ENCODE results near the gene GLIS1. TPM values are rescaled to one million over a fixed set of nuclear protein-coding genes. Genes with fewer than 3 reads are reported as not detected.
A peak's percentile ranks its signal among the peaks of the same experiment; 100 is the strongest.

GLIS1 gene
- total RNA-seq, 1 donor from 2014 or later = 0.16 TPM

GRCh38 chr1:53678938-53679825 lies 59.8 kb downstream of the GLIS1 start:
- no peaks in the 10 kb centered on the region for H3K9me3 ChIP-seq (replicated peaks)
- H3K36me3 ChIP-seq = no peaks in the 10 kb centered on the region
- intact Hi-C loops (cut with micrococcal nuclease) = no loop called here
- TF ChIP-seq CTCF (IDR thresholded peaks at IDR 0.05; ENCODE audit: borderline replicate concordance) = no peak
- no peak for DNase-seq
- H3K27ac ChIP-seq (replicated peaks) = no peak overlapping the region
- peaks cover 7% of the 10 kb centered on the region for H3K4me1 ChIP-seq
- peaks cover 64% of the 10 kb centered on the region for H3K27me3 ChIP-seq (ENCODE audit: low read depth)
- no peak overlapping the region for H3K4me3 ChIP-seq

GRCh38 chr1:53678507-53678906 lies 60.5 kb downstream of the GLIS1 start:
- no peak overlapping the region for H3K4me3 ChIP-seq
- H3K4me1 ChIP-seq = peaks cover 7% of the 10 kb centered on the region
- no peak for TF ChIP-seq CTCF (IDR thresholded peaks at IDR 0.05; ENCODE audit: borderline replicate concordance)
- H3K27ac ChIP-seq (replicated peaks) = no peak overlapping the region
- peak; percentile 24 for DNase-seq
- no peaks in the 10 kb centered on the region for H3K36me3 ChIP-seq
- H3K9me3 ChIP-seq (replicated peaks) = no peaks in the 10 kb centered on the region
- H3K27me3 ChIP-seq (ENCODE audit: low read depth) = peaks cover 57% of the 10 kb centered on the region
- intact Hi-C loops (cut with micrococcal nuclease) = no loop called here

GRCh38 chr1:53678046-53678445 lies 60.9 kb downstream of the GLIS1 start:
- no peaks in the 10 kb centered on the region for H3K36me3 ChIP-seq

GRCh38 chr1:53677486-53677885 lies 61.5 kb downstream of the GLIS1 start:
- Histone ChIP-seq H3K27me3 (ENCODE audit: low read depth) (peaks cover 48% of the 10 kb centered on the region), H3K4me1 (peaks cover 7% of the 10 kb centered on the region), H3K27ac (replicated peaks) (no peak overlapping the region), H3K4me3 (no peak overlapping the region), H3K36me3 (no peaks in the 10 kb centered on the region), H3K9me3 (replicated peaks) (no peaks in the 10 kb centered on the region)
- intact Hi-C loops (cut with micrococcal nuclease) = no loop called here
- DNase-seq = no peak
- no peak for TF ChIP-seq CTCF (IDR thresholded peaks at IDR 0.05; ENCODE audit: borderline replicate concordance)

More at GRCh38 chr1:53678046-53678445, 60.9 kb downstream of the GLIS1 start:
- peaks cover 7% of the 10 kb centered on the region for H3K4me1 ChIP-seq
- no peak for DNase-seq
- intact Hi-C loops (cut with micrococcal nuclease) = no loop called here
- no peak for TF ChIP-seq CTCF (IDR thresholded peaks at IDR 0.05; ENCODE audit: borderline replicate concordance)
- no peak overlapping the region for H3K4me3 ChIP-seq
- H3K9me3 ChIP-seq (replicated peaks) = no peaks in the 10 kb centered on the region
- peaks cover 52% of the 10 kb centered on the region for H3K27me3 ChIP-seq (ENCODE audit: low read depth)
- no peak overlapping the region for H3K27ac ChIP-seq (replicated peaks)

GRCh38 chr1:53672785-53673184 lies 66.2 kb downstream of the GLIS1 start:
- intact Hi-C loops (cut with micrococcal nuclease) = no loop called here
- Histone ChIP-seq H3K27me3 (ENCODE audit: low read depth) (peaks cover 12% of the 10 kb centered on the region), H3K4me3 (no peak overlapping the region), H3K36me3 (no peaks in the 10 kb centered on the region), H3K27ac (replicated peaks) (peak overlapping the region; percentile 42), H3K9me3 (replicated peaks) (no peaks in the 10 kb centered on the region), H3K4me1 (peaks cover 19% of the 10 kb centered on the region)
- no peak for TF ChIP-seq CTCF (IDR thresholded peaks at IDR 0.05; ENCODE audit: borderline replicate concordance)
- peak; percentile 20 for DNase-seq
